Measurements from ENCODE around the gene ARID1B.

ARID1B gene

GRCh38 chr6:156842598-156843250 lies 65.5 kb downstream of the ARID1B start:
- TF ChIP-seq CTCF (IDR thresholded peaks at IDR 0.05; ENCODE audit: low read length): no peak
- no peak for TF ChIP-seq EZH2phosphoT487 (IDR thresholded peaks at IDR 0.05; ENCODE audit: low read length)
- TF ChIP-seq EZH2 (optimal IDR thresholded peaks at IDR 0.05; ENCODE audit: low read depth, low read length): no peak
- H3F3A ChIP-seq (ENCODE audit: insufficient read depth, low read length): no peaks in the 10 kb centered on the region; the same call in 1 of the 2 replicates
- no peak overlapping the region for H3K4me2 ChIP-seq (ENCODE audit: low read depth, low read length)
- H3K9me3 ChIP-seq (replicated peaks; ENCODE audit: insufficient read depth, low read length): no peaks in the 10 kb centered on the region
- H3K4me3 ChIP-seq (ENCODE audit: low read length): no peak overlapping the region
- peaks cover 15% of the 10 kb centered on the region for H3K4me1 ChIP-seq (ENCODE audit: low read length)
- H3K79me2 ChIP-seq (ENCODE audit: low read length): peaks cover 89% of the 10 kb centered on the region
- no peaks in the 10 kb centered on the region for H4K20me1 ChIP-seq (ENCODE audit: insufficient read depth, low read length)
- H3K36me3 ChIP-seq (replicated peaks; ENCODE audit: insufficient read depth, low read length): no peaks in the 10 kb centered on the region
- no peaks in the 10 kb centered on the region for H3K9me2 ChIP-seq (replicated peaks; ENCODE audit: insufficient read depth, low read length)
- no peak overlapping the region for H3K9ac ChIP-seq (ENCODE audit: low read length)
- no peak for DNase-seq
- H2AFZ ChIP-seq (ENCODE audit: low read length): no peak overlapping the region
- no peak overlapping the region for H3K27ac ChIP-seq (ENCODE audit: low read length)
- no peaks in the 10 kb centered on the region for H3K27me3 ChIP-seq (replicated peaks; ENCODE audit: insufficient read depth, low read length)

- H3K4me2 ChIP-seq (ENCODE audit: low read depth, low read length): no peak overlapping the region
- peaks cover 97% of the 10 kb centered on the region for H3K79me2 ChIP-seq (ENCODE audit: low read length)
- TF ChIP-seq EZH2phosphoT487 (IDR thresholded peaks at IDR 0.05; ENCODE audit: low read length): no peak
- no peak for TF ChIP-seq EZH2 (optimal IDR thresholded peaks at IDR 0.05; ENCODE audit: low read depth, low read length)
- TF ChIP-seq CTCF (IDR thresholded peaks at IDR 0.05; ENCODE audit: low read length): no peak
- no peaks in the 10 kb centered on the region for H3K9me2 ChIP-seq (replicated peaks; ENCODE audit: insufficient read depth, low read length)
- no peak for DNase-seq
- H3K27me3 ChIP-seq (replicated peaks; ENCODE audit: insufficient read depth, low read length): no peaks in the 10 kb centered on the region
- no peaks in the 10 kb centered on the region; the same call in 1 of the 2 replicates for H3F3A ChIP-seq (ENCODE audit: insufficient read depth, low read length)
- no peak overlapping the region for H3K9ac ChIP-seq (ENCODE audit: low read length)
- H3K36me3 ChIP-seq (replicated peaks; ENCODE audit: insufficient read depth, low read length): no peaks in the 10 kb centered on the region
- H3K4me3 ChIP-seq (ENCODE audit: low read length): no peak overlapping the region
- peaks cover 28% of the 10 kb centered on the region for H3K4me1 ChIP-seq (ENCODE audit: low read length)
- H3K27ac ChIP-seq (ENCODE audit: low read length): no peak overlapping the region
- H2AFZ ChIP-seq (ENCODE audit: low read length): no peak overlapping the region
- H4K20me1 ChIP-seq (ENCODE audit: insufficient read depth, low read length): no peaks in the 10 kb centered on the region
- H3K9me3 ChIP-seq (replicated peaks; ENCODE audit: insufficient read depth, low read length): no peaks in the 10 kb centered on the region
Measured at GRCh38 chr6:156844089-156844488, 66.9 kb downstream of the ARID1B start.

- Histone ChIP-seq H3K4me1 (ENCODE audit: low read length) (peaks cover 36% of the 10 kb centered on the region), H3F3A (ENCODE audit: insufficient read depth, low read length) (peaks cover 11% of the 10 kb centered on the region), H3K4me2 (ENCODE audit: low read depth, low read length) (peak overlapping the region; percentile 58; the same call in 1 of the 2 replicates), H4K20me1 (ENCODE audit: insufficient read depth, low read length) (no peaks in the 10 kb centered on the region), H3K36me3 (replicated peaks; ENCODE audit: insufficient read depth, low read length) (no peaks in the 10 kb centered on the region), H3K27me3 (replicated peaks; ENCODE audit: insufficient read depth, low read length) (no peaks in the 10 kb centered on the region), H2AFZ (ENCODE audit: low read length) (no peak overlapping the region), H3K9me2 (replicated peaks; ENCODE audit: insufficient read depth, low read length) (no peaks in the 10 kb centered on the region), H3K4me3 (ENCODE audit: low read length) (peak overlapping the region; percentile 15; the same call in 1 of the 2 replicates), H3K9me3 (replicated peaks; ENCODE audit: insufficient read depth, low read length) (no peaks in the 10 kb centered on the region), H3K9ac (ENCODE audit: low read length) (no peak overlapping the region), H3K79me2 (ENCODE audit: low read length) (peaks cover 92% of the 10 kb centered on the region), H3K27ac (ENCODE audit: low read length) (peak overlapping the region; percentile 59; the same call in 1 of the 2 replicates)
- DNase-seq: peak; percentile 28
- TF ChIP-seq EZH2 (optimal IDR thresholded peaks at IDR 0.05; ENCODE audit: low read depth, low read length) (no peak), CTCF (IDR thresholded peaks at IDR 0.05; ENCODE audit: low read length) (no peak), EZH2phosphoT487 (IDR thresholded peaks at IDR 0.05; ENCODE audit: low read length) (no peak)
Measured at GRCh38 chr6:156845454-156846155, 68.4 kb downstream of the ARID1B start.

Measured in MM.1S (cell line).